Measurements from ENCODE around the gene STYK1. TPM values are rescaled to one million over a fixed set of nuclear protein-coding genes. Genes with fewer than 3 reads are reported as not detected.
A peak's percentile ranks its signal among the peaks of the same experiment; 100 is the strongest.

STYK1 gene
- total and polyA plus RNA-seq, 4 donors: 0.03 to 1.3 (median 0.08) TPM; not detected in 1

GRCh38 chr12:10617863-10618262 is 56.0 kb downstream of the STYK1 start (continued):
- TF ChIP-seq CTCF (IDR thresholded peaks at IDR 0.05; ENCODE audit: low read depth, low read length, missing input control): no peak

DNA sequence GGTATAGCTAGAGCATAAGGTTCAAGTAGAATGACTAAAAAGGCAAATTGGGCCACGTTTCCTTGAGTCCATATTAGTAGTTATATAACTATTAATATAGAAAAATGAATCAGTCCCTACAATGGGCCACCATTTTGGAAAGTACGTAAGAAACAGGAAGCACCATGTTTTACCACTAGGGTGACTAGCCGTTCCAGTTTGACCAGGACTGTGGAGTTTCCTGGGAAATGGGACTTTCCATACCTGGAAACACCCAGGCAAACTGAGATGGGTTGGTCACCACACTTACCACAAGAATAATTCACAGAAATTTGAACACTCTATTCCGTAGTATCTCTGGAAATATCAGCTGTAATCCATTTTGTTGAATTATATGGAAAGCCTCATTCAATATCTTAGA is 58.3 kb downstream of the STYK1 start:
- Histone ChIP-seq H3K9ac (ENCODE audit: low read depth in 1 of 2, low read length in 2 of 2) (no peak overlapping the region), H3K4me3 (ENCODE audit: low read depth in 1 of 3, low read length in 3 of 3) (no peak overlapping the region), H3K4me1 (ENCODE audit: control insufficient read depth in 4 of 4, insufficient read depth in 4 of 4, low read length in 3 of 4) (peaks cover 2 to 21% (median 13%) of the 10 kb centered on the region in 4 donors), H3K36me3 (ENCODE audit: control insufficient read depth in 4 of 4, insufficient read depth in 3 of 4, low read depth in 1 of 4, low read length in 3 of 4) (no peaks in the 10 kb centered on the region), H3K27ac (ENCODE audit: low read depth in 1 of 2, low read length in 2 of 2) (no peak overlapping the region), H3K9me3 (ENCODE audit: control insufficient read depth in 4 of 4, low read length in 3 of 4) (no peaks in the 10 kb centered on the region), H3K27me3 (ENCODE audit: control insufficient read depth in 4 of 4, insufficient read depth in 4 of 4, low read length in 3 of 4) (no peaks in the 10 kb centered on the region)
- TF ChIP-seq CTCF (IDR thresholded peaks at IDR 0.05; ENCODE audit: low read depth, low read length, missing input control): no peak
- no peak for TF ChIP-seq RXRA (IDR thresholded peaks at IDR 0.05)
- no peak for TF ChIP-seq YY1 (IDR thresholded peaks at IDR 0.05)
- no peak for TF ChIP-seq RAD21 (IDR thresholded peaks at IDR 0.05)
- 67% methylated on average over 4 of the region's 4 CpGs for WGBS
- DNase-seq (ENCODE audit: low spot score): no peak

DNA sequence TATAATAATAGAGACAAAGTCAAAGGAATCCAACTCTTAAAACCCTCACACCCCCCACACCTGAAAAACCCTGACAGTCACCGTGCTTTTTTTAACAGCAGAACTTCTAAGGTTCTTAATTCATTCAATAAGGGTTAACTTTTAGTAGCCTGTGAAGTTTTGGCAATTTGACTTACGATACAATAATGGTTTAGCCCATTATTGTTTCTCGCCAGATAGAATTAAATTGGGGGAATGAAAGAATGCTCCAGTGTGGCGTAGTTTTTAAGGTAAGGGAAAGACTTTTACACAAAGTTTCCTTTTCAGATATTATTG is 59.8 kb downstream of the STYK1 start:
- H3K36me3 ChIP-seq (ENCODE audit: control insufficient read depth in 4 of 4, insufficient read depth in 3 of 4, low read depth in 1 of 4, low read length in 3 of 4): peaks cover 0 to 3% (median under 1%) of the 10 kb centered on the region in 4 donors
- no peaks in the 10 kb centered on the region for H3K27me3 ChIP-seq (ENCODE audit: control insufficient read depth in 4 of 4, insufficient read depth in 4 of 4, low read length in 3 of 4)
- peak overlapping the region; percentile 74 to 99 (median 91) for H3K4me3 ChIP-seq (ENCODE audit: low read depth in 1 of 3, low read length in 3 of 3)
- H3K9ac ChIP-seq (ENCODE audit: low read depth in 1 of 2, low read length in 2 of 2): peak overlapping the region; percentile 93
- TF ChIP-seq SP1 (IDR thresholded peaks at IDR 0.05): no peak
- TF ChIP-seq MAX (IDR thresholded peaks at IDR 0.05): no peak
- TF ChIP-seq REST (IDR thresholded peaks at IDR 0.05): no peak
- TF ChIP-seq ATF3 (IDR thresholded peaks at IDR 0.05): no peak
- no peak for TF ChIP-seq FOXA2 (IDR thresholded peaks at IDR 0.05)
- TF ChIP-seq RAD21 (IDR thresholded peaks at IDR 0.05): no peak
- no peak for TF ChIP-seq YY1 (IDR thresholded peaks at IDR 0.05)
- TF ChIP-seq JUND (IDR thresholded peaks at IDR 0.05): no peak
- no peak for TF ChIP-seq CTCF (IDR thresholded peaks at IDR 0.05; ENCODE audit: low read depth, low read length, missing input control)
- 17% methylated on average over 4 of the region's 4 CpGs for whole genome bisulfite sequencing
- H3K9me3 ChIP-seq (ENCODE audit: control insufficient read depth in 4 of 4, low read length in 3 of 4): no peaks in the 10 kb centered on the region
- peaks cover 2 to 24% (median 16%) of the 10 kb centered on the region in 4 donors for H3K4me1 ChIP-seq (ENCODE audit: control insufficient read depth in 4 of 4, insufficient read depth in 4 of 4, low read length in 3 of 4)
- peak overlapping the region; percentile 81 to 85 for H3K27ac ChIP-seq (ENCODE audit: low read depth in 1 of 2, low read length in 2 of 2)
- DNase-seq (ENCODE audit: low spot score): no peak

All from liver (tissue), 9 donors.